Endothelial cell of umbilical vein (primary cell): ENCODE data around the gene SMIM30.

Experiments
- EZH2 ChIP-seq: IDR thresholded peaks from 2 replicates; pipeline ENCODE4 v1.6.1; 2012; ENCODE audit warnings: borderline replicate concordance, low read depth, mild to moderate bottlenecking, moderate library complexity, low read length, inconsistent platforms; ENCODE audit not compliant: severe bottlenecking
- POLR2A ChIP-seq: IDR thresholded peaks from 2 replicates; pipeline ENCODE4 v1.6.1; 2012; ENCODE audit warnings: low read depth, mild to moderate bottlenecking, control low read depth, low read length

DNA sequence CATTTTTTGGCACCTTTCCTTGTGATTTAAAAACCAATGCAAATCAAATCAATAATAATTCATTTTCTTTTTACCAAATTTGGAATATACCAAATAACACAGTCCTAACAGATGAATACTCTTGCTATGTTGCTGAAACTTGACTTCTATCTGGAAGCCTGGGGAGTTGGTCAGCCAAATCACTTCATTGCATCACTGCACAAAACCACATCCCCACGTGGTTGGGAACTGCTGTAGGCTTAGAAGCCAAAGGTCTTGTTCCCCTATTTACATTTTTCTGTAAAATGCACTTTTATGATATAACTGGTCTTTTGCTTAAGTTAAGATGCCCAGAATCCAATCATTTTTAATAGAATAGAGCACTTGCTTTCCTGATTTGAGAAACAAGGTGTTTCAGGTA lies 46.9 kb downstream of the SMIM30 start:
- no peak for TF ChIP-seq POLR2A
- TF ChIP-seq EZH2 = no peak
